GM12874 (cell line): ENCODE data around the gene NCAPH2.

Source experiments
- TF ChIP-seq, protein P1 (sequence below): IDR thresholded peaks from 2 replicates; pipeline ENCODE4 v1.5.1; 2011; ENCODE audit warnings: low read depth, mild to moderate bottlenecking, control low read depth, low read length, moderate library complexity; ENCODE audit not compliant: insufficient read depth

The NCAPH2 gene

GRCh38 chr22:50507991-50508884 is at the start of gene NCAPH2:
Gene NCAPH2, plus strand, starts transcription at chr22:50508224. Its CDS starts 114 bp downstream, at chr22:50508338.
- TF ChIP-seq, protein P1, sequence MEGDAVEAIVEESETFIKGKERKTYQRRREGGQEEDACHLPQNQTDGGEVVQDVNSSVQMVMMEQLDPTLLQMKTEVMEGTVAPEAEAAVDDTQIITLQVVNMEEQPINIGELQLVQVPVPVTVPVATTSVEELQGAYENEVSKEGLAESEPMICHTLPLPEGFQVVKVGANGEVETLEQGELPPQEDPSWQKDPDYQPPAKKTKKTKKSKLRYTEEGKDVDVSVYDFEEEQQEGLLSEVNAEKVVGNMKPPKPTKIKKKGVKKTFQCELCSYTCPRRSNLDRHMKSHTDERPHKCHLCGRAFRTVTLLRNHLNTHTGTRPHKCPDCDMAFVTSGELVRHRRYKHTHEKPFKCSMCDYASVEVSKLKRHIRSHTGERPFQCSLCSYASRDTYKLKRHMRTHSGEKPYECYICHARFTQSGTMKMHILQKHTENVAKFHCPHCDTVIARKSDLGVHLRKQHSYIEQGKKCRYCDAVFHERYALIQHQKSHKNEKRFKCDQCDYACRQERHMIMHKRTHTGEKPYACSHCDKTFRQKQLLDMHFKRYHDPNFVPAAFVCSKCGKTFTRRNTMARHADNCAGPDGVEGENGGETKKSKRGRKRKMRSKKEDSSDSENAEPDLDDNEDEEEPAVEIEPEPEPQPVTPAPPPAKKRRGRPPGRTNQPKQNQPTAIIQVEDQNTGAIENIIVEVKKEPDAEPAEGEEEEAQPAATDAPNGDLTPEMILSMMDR: no peak

DNA sequence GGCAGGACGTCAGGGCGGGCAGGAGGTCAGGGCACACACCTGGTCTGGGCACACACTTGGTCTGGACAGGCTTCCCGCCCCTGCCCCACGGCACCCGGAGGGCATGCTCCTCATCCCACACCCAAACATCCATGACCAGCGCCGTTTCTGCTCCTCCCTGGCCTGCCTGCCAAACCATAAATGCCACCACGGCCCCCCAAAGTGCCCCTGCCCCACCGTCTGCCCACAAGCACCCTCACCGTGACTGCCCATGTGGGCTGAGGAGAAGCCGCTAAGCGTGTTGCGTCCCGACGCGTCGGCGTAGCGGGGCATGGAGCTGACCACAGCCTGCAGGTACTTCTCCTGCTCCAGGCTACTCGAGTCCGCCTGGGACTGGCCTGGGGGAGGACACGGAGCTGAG is 49.0 kb upstream of the NCAPH2 start:
- TF ChIP-seq, protein P1: no peak

DNA sequence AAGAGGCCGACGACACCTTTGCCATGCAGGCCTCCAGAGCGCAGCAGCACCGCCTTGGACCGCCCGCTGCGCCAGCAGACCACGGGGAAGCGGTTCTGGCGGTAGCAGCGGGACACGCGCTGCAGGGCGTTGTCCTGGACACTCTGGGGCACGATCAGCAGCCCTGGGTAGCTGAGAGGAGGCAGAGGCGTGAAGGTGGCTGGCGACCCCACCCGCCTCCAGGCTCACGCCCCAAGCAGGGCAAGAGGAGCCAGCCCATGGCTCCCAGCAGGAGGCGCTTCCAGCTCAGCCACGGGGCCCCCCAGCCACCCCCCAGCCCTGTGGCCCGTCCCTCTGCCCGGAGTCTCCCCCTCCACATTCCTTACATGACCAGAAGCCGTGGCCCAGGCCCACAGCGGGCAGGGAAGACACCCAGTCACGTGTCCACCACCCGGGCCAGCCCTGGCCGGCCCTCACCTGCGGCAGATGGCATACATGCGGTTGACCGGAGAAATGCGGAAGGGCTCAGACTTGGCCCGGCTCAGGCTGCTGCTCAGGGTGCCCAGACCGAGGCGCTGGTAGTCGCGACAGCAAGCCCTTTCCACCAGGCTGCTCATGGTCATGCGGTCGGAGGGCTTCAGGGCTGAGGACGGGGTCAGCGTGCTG is 48.4 kb upstream of the NCAPH2 start:
- TF ChIP-seq, protein P1: 0 out of 2 replicates have a peak, but pooled peaks have one; percentile 5

- TF ChIP-seq, protein P1: no peak
Measured at GRCh38 chr22:50460938-50461337, 47.1 kb upstream of the NCAPH2 start.

DNA sequence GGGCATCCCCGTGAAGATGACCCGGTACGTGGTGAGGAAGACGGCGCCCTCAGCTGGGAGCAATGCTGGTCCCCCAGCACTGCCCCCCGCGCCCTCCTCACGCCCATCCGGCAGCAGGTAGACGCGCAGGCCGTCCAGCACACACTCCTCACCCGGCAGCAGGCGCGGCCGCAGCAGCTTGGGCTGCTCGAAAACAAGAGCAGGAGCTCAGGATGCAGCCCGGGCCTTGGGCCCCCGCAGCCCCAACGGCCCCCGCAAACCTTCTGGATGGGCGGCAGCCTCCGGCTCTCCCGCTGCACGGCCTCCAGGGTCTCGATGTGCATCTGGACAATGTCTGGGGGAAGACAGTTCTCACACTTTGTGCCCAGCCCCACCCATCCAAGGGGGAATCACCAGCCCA is 46.5 kb upstream of the NCAPH2 start:
- TF ChIP-seq, protein P1: no peak

DNA sequence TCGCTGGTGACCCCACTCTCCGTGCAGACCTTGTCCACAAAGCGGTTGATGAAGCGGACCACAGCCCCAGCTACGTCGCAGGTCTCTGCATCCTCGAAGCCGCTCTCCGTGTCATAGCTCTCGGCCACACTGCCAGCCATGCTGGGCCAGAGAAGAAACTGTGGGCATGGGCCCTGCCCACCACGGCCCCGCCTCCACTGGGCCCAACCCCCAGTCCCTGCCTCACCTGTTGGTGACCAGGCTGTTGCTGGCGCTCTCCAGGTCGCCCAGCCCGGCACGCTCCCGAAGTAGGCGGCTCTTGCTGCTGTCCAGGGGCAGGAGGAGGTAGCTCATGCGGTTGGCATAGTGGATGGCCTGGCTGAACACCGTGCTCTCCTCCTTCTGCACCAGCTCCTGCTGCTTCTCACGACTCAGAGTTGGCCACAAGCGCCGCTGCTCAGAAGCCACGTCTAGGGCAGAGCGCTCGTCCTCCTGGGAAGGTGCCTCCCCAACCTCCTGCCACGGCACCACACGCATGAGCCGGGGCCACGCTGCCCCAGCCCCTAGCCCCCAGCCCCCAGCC is 46.0 kb upstream of the NCAPH2 start:
- TF ChIP-seq, protein P1: no peak

DNA sequence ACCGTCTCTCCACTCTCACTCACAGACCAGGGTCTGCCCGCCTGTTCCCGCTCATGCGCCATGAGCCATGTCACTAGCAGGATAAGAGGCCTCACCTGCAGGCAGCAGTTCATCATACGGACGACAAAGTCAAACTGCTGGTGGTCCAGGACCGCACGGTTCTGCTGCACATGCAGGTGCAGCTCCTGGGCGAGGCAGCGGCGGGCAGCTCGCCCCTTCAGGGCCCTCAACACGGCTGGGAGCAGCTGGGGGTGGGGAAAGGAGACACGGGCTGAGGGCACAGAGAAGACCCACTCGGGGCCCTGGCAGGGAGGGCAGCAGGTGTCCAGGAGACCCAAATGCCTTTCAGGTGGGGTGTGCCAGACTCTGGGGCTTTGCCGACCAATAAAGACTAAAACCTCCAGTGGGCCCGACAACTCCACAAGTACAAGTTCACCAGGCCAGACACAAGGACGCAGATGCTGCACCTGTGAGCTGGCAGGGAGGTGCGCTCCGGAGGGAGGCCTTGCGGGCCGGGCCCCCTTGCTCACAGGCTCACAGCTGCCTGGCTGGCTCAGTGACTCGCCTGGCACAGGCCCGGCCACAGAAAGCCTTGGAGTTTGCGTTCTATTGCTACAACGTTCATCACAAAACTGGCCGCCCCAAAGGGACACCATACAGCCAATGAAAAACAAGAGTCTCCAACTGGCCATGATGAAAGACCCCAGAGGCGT is 44.7 kb upstream of the NCAPH2 start:
- TF ChIP-seq, protein P1: no peak
